KG1 (cell line): ENCODE data around the gene PHC2.
A peak's percentile ranks its signal among the peaks of the same experiment; 100 is the strongest.

Experiments used
- DNase-seq: peaks from one replicate; lab custom pipeline; 2025; lab: John Stamatoyannopoulos, UW

PHC2 gene

GRCh38 chr1:33430692-33431593, at the start of gene PHC2:
TSS of gene PHC2 (minus strand) at chr1:33431095. CDS start at chr1:33375539, 55,556 bp downstream.
- DNase-seq, result peak; percentile 88

- DNase-seq, result no peak
These were observed 46.6 kb upstream of the PHC2 start for GRCh38 chr1:33477451-33477850.

- no peak for DNase-seq
These were observed 43.0 kb upstream of the PHC2 start for GRCh38 chr1:33473900-33474299.

GRCh38 chr1:33472269-33472980, 41.5 kb upstream of the PHC2 start, which contains the start of gene ZSCAN20:
TSS of gene ZSCAN20 (plus strand) at chr1:33472645. CDS start at chr1:33479289, 6,644 bp downstream.
- DNase-seq, result peak; percentile 88

- no peak for DNase-seq
These were observed 40.5 kb upstream of the PHC2 start for GRCh38 chr1:33471416-33471815.

- peak; percentile 40 for DNase-seq
These were observed 39.7 kb upstream of the PHC2 start for GRCh38 chr1:33470495-33471012.

- no peak for DNase-seq
These were observed 38.8 kb upstream of the PHC2 start for GRCh38 chr1:33469691-33470090.

- no peak for DNase-seq
These were observed 38.1 kb upstream of the PHC2 start for GRCh38 chr1:33468967-33469366.

- DNase-seq, result no peak
These were observed 37.6 kb upstream of the PHC2 start for GRCh38 chr1:33468531-33468930.

- no peak for DNase-seq
These were observed 37.1 kb upstream of the PHC2 start for GRCh38 chr1:33468011-33468410.

GRCh38 chr1:33466159-33466558, 35.3 kb upstream of the PHC2 start:
- no peak for DNase-seq

- no peak for DNase-seq
These were observed 34.4 kb upstream of the PHC2 start for GRCh38 chr1:33465316-33465715.

- DNase-seq, result no peak
These were observed 33.7 kb upstream of the PHC2 start for GRCh38 chr1:33464552-33464951.

- no peak for DNase-seq
These were observed 31.7 kb upstream of the PHC2 start for GRCh38 chr1:33462405-33463164.

- DNase-seq, result peak; percentile 17
These were observed 30.2 kb upstream of the PHC2 start for GRCh38 chr1:33460947-33461629.

GRCh38 chr1:33460144-33460543, 29.2 kb upstream of the PHC2 start:
- no peak for DNase-seq

- DNase-seq, result no peak
These were observed 28.8 kb upstream of the PHC2 start for GRCh38 chr1:33459691-33460090.

- DNase-seq, result no peak
These were observed 25.6 kb upstream of the PHC2 start for GRCh38 chr1:33456502-33456886.

- peak; percentile 43 for DNase-seq
These were observed 24.9 kb upstream of the PHC2 start for GRCh38 chr1:33455539-33456501.

- no peak for DNase-seq
These were observed 23.9 kb upstream of the PHC2 start for GRCh38 chr1:33454646-33455282.
